ENCODE results near the gene ERCC6L2. TPM values are rescaled to one million over a fixed set of nuclear protein-coding genes. Genes with fewer than 3 reads are reported as not detected.

Gene ERCC6L2
- total and polyA plus RNA-seq, 9 of the 15 experiments (the other 6 are each of a cell fraction or from before 2014, with no cell fraction given) = 7.8 to 42.8 (median 23.6) TPM

DNA sequence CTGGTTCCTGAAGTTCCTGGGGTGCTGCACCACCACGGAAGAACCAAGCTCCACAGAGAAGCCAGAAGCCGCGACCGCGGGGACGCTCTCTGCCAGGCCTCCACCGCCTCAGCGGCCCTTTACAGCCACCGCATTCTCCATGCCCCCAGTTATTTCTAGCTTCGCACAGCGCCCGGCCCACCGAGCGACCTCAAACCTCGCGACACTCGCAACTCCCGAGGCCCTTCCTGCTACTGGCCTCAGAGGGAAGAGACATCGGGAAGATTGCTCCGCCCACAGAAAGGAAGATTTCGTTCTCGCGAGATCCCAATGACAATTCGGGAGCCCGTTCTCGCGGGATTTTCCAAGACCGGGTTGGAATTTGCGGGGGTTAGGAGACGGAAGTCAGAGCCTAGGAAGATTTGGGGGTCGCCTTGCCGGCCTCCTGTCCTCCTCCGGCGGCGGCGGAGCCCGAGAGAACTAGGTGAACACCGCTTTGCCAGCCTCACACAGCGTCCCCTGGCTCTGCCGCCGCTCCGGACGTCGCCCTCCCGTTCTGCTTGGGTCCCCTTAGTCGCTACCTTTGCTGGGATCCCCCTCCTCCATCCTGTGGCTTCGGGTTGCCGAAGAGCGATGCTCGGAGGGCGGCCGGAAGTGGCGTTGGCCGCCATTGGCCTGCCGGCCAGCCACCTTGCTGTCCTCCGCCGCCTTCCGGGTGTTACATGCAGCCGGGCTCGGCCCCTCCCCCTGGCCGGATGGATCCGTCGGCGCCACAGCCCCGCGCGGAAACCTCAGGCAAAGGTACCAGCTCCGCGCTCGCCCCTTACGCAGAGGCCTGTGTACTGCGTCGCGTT lies at the start of gene ERCC6L2 (continued):
- TF ChIP-seq SFPQ (IDR thresholded peaks at IDR 0.05; ENCODE audit: low read depth, low read length) (no peak), TCFL5 (CRISPR knock-in tag; conservative IDR thresholded peaks at IDR 0.05) (no peak), HIVEP1 (CRISPR knock-in tag; IDR thresholded peaks at IDR 0.05) (no peak), ZNF24 (IDR thresholded peaks at IDR 0.05) (peak; percentile 70), HLTF (IDR thresholded peaks at IDR 0.05) (no peak), SNRNP70 (optimal IDR thresholded peaks at IDR 0.05; ENCODE audit: low read depth, low read length) (no peak), HNRNPLL (IDR thresholded peaks at IDR 0.05; ENCODE audit: low read depth, low read length, poor library complexity, severe bottlenecking) (peak; percentile 81), HOXB6 (CRISPR knock-in tag; IDR thresholded peaks at IDR 0.05; ENCODE audit: borderline replicate concordance) (no peak), CREB1 (IDR thresholded peaks at IDR 0.05) (no peak; the same call in none of the 2 replicates), CREB1 (CRISPR knock-in tag; IDR thresholded peaks at IDR 0.05) (peak; percentile 79), NFIX (CRISPR knock-in tag; IDR thresholded peaks at IDR 0.05; ENCODE audit: low read depth) (no peak), ZSCAN32 (CRISPR knock-in tag; IDR thresholded peaks at IDR 0.05) (no peak), NFYB (IDR thresholded peaks at IDR 0.05; ENCODE audit: extremely low read depth, insufficient read length) (no peak), MYNN (IDR thresholded peaks at IDR 0.05) (peak; percentile 44; the same call in 1 of the 2 replicates), MYNN (CRISPR knock-in tag; IDR thresholded peaks at IDR 0.05) (no peak), ZBTB5 (IDR thresholded peaks at IDR 0.05) (no peak), CREM (IDR thresholded peaks at IDR 0.05; ENCODE audit: low read depth) (peak; percentile 86), GTF2B (IDR thresholded peaks at IDR 0.05; ENCODE audit: extremely low read depth, insufficient read length) (no peak), CHD2 (IDR thresholded peaks at IDR 0.05; ENCODE audit: low read depth, low read length) (peak; percentile 99), ASH1L (IDR thresholded peaks at IDR 0.05; ENCODE audit: borderline replicate concordance, low read depth, partially characterized antibody) (peak; percentile 91), ERF (CRISPR knock-in tag; IDR thresholded peaks at IDR 0.05) (peak; percentile 27; the same call in 1 of the 2 replicates), CBFB (CRISPR knock-in tag; IDR thresholded peaks at IDR 0.05) (no peak), ZNF586 (CRISPR knock-in tag; conservative IDR thresholded peaks at IDR 0.05) (no peak)
- TF ChIP-seq, protein P1, sequence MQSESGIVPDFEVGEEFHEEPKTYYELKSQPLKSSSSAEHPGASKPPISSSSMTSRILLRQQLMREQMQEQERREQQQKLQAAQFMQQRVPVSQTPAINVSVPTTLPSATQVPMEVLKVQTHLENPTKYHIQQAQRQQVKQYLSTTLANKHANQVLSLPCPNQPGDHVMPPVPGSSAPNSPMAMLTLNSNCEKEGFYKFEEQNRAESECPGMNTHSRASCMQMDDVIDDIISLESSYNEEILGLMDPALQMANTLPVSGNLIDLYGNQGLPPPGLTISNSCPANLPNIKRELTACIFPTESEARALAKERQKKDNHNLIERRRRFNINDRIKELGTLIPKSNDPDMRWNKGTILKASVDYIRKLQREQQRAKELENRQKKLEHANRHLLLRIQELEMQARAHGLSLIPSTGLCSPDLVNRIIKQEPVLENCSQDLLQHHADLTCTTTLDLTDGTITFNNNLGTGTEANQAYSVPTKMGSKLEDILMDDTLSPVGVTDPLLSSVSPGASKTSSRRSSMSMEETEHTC (IDR thresholded peaks at IDR 0.05) = no peak

All from K562 (cell line).